Transverse colon (tissue), 4 donors: ENCODE measurements around the gene SPATA6.

Experiments used
- CTCF ChIP-seq, 5 experiments: fragments of 200-600 bp in 3 of 5; fragments of 450-650 bp in 2 of 5; sonication (generic) in 3 of 5; IDR thresholded peaks; 1 replicate in 2 of 5; 2 replicates in 3 of 5; pipeline ENCODE4 v1.5.1; 2016 to 2017; ENCODE audit warnings: antibody characterized with exemption in 5 of 5, inconsistent platforms in 3 of 5, mild to moderate bottlenecking in 2 of 5, moderate library complexity in 1 of 5
- POLR2A ChIP-seq: fragments of 450-650 bp; IDR thresholded peaks from one replicate; pipeline ENCODE4 v1.6.1; 2016; ENCODE audit warnings: antibody characterized with exemption, mild to moderate bottlenecking, moderate library complexity
- POLR2AphosphoS5 ChIP-seq, 3 donors: sonication (generic); formaldehyde crosslinking; IDR thresholded peaks; one replicate each; pipeline ENCODE4 v1.6.1; 2016; ENCODE audit warnings: antibody characterized with exemption in 3 of 3

GRCh38 chr1:48294656-48295055, 177.3 kb downstream of the SPATA6 start:
- TF ChIP-seq POLR2A = no peak
- TF ChIP-seq CTCF (IDR thresholded peaks at IDR 0.05) = no peak
- no peak for TF ChIP-seq POLR2AphosphoS5 (IDR thresholded peaks at IDR 0.05)
